Measurements from ENCODE around the gene SLBP.

The SLBP gene

DNA sequence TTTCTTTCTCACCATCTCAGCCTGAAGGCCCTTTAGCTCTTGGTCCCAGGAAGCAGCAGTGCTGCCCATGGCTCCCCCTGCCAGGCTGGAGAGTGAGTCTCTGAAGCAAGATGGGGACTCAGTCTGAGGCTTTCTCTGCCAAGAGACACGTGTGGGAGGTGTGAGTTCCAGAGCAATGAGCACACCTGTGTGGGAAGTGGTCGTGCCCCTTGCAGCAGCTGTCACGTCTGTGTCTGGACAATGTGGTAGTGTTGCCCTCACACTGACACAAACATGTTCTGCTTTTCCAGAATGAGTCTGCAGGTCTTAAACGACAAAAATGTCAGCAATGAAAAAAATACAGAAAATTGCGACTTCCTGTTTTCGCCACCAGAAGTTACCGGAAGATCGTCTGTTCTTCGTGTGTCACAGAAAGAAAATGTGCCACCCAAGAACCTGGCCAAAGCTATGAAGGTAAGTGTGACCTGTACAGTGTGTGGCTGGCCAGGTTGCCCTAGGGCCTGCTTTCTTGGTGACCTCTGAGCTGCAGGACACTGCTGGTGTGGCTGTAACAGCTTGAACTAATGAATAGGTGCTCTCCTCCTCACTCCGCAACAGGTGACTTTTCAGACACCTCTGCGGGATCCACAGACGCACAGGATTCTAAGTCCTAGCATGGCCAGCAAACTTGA is 11.1 kb upstream of the SLBP start:
- Histone ChIP-seq H3K9me3 (ENCODE audit: severe bottlenecking) (no peaks in the 10 kb centered on the region), H3K27me3 (ENCODE audit: insufficient read depth, low read depth, severe bottlenecking) (no peaks in the 10 kb centered on the region), H3K4me3 (ENCODE audit: low read depth, low read length) (no peak overlapping the region), H3K36me3 (peaks cover 74% of the 10 kb centered on the region), H3K27ac (peak overlapping the region; percentile 94; the same call in 1 of the 2 replicates)
- DNase-seq, result no peak
- TF ChIP-seq, protein P1, sequence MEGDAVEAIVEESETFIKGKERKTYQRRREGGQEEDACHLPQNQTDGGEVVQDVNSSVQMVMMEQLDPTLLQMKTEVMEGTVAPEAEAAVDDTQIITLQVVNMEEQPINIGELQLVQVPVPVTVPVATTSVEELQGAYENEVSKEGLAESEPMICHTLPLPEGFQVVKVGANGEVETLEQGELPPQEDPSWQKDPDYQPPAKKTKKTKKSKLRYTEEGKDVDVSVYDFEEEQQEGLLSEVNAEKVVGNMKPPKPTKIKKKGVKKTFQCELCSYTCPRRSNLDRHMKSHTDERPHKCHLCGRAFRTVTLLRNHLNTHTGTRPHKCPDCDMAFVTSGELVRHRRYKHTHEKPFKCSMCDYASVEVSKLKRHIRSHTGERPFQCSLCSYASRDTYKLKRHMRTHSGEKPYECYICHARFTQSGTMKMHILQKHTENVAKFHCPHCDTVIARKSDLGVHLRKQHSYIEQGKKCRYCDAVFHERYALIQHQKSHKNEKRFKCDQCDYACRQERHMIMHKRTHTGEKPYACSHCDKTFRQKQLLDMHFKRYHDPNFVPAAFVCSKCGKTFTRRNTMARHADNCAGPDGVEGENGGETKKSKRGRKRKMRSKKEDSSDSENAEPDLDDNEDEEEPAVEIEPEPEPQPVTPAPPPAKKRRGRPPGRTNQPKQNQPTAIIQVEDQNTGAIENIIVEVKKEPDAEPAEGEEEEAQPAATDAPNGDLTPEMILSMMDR (IDR thresholded peaks at IDR 0.05; ENCODE audit: low read depth, low read length), result no peak

DNA sequence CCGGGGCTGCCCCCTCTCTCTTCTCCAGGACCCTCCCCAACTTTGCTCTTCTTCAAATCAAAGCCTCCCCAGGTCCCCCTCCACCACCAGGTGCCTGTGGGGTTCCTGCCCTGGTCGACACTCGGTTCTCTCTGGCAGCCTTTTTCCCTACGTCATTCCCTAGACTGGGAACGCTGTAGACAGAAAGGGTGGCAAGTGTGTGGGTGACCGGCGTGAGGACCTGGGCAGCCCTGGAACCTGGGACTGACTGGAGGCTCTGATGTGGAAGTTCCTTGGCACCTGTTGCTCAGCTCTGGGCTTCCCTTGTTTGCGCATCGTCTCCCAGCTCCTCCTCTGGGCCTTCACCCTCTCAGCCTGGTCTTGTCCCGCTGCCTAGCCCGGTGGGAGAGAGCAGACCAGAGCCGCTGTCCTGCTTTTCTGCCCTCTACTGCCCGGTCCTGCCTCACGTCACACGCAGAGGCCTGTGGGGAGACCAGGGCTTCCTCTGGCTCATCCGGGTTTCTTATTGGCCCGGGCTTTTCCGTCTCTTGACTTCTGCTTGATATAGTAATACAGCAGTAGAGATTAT is 10.5 kb upstream of the SLBP start:
- Histone ChIP-seq H3K9me3 (ENCODE audit: severe bottlenecking) (no peaks in the 10 kb centered on the region), H3K4me3 (ENCODE audit: low read depth, low read length) (peak overlapping the region; percentile 69), H3K36me3 (peaks cover 74% of the 10 kb centered on the region), H3K27me3 (ENCODE audit: insufficient read depth, low read depth, severe bottlenecking) (no peaks in the 10 kb centered on the region), H3K27ac (peak overlapping the region; percentile 94)
- TF ChIP-seq, protein P1 (IDR thresholded peaks at IDR 0.05; ENCODE audit: low read depth, low read length), result no peak
- no peak for DNase-seq

GRCh38 chr4:1721666-1722550 is 9.8 kb upstream of the SLBP start:
- Histone ChIP-seq H3K27ac (peak overlapping the region; percentile 94), H3K4me3 (ENCODE audit: low read depth, low read length) (peak overlapping the region; percentile 69), H3K9me3 (ENCODE audit: severe bottlenecking) (no peaks in the 10 kb centered on the region), H3K27me3 (ENCODE audit: insufficient read depth, low read depth, severe bottlenecking) (no peaks in the 10 kb centered on the region), H3K36me3 (peaks cover 71% of the 10 kb centered on the region)
- TF ChIP-seq, protein P1 (IDR thresholded peaks at IDR 0.05; ENCODE audit: low read depth, low read length), result no peak
- DNase-seq, result no peak

- peaks cover 71% of the 10 kb centered on the region for H3K36me3 ChIP-seq
Observed at GRCh38 chr4:1721003-1721665, 9.0 kb upstream of the SLBP start, which contains the start of the genes TACC3 and TMEM129. TACC3 (plus strand) TSS chr4:1721521; CDS start chr4:1723422, 1,901 bp downstream. TMEM129 (minus strand) TSS chr4:1721323; CDS start chr4:1720837, 486 bp downstream.

More at GRCh38 chr4:1721003-1721665, 9.0 kb upstream of the SLBP start, which contains the start of the genes TACC3 and TMEM129:
- Histone ChIP-seq H3K27me3 (ENCODE audit: insufficient read depth, low read depth, severe bottlenecking) (no peaks in the 10 kb centered on the region), H3K4me3 (ENCODE audit: low read depth, low read length) (peak within 1 kb of the TSS; percentile 69), H3K27ac (peak within 1 kb of the TSS; percentile 94), H3K9me3 (ENCODE audit: severe bottlenecking) (no peaks in the 10 kb centered on the region)
- DNase-seq, result peak; percentile 98
- TF ChIP-seq, protein P1 (IDR thresholded peaks at IDR 0.05; ENCODE audit: low read depth, low read length), result no peak

All from WERI-Rb-1 (cell line).